GM12878 (cell line): ENCODE measurements around the gene DDX39B. TPM values are rescaled to one million over a fixed set of nuclear protein-coding genes. Genes with fewer than 3 reads are reported as not detected.

Source experiments
- BCL11A ChIP-seq: IDR thresholded peaks from 2 replicates; pipeline ENCODE4 v1.6.1; 2011; ENCODE audit warnings: low read depth, low read length
- CEBPB ChIP-seq, 2 experiments: fragments of 150-350 bp in 1 of 2; IDR thresholded peaks; 2 replicates each; pipeline ENCODE4 v1.6.1; 2012 to 2014; ENCODE audit warnings: low read depth in 2 of 2, low read length in 2 of 2, borderline replicate concordance in 1 of 2, inconsistent platforms in 1 of 2
- CHD1 ChIP-seq: IDR thresholded peaks from 2 replicates; pipeline ENCODE4 v1.6.1; 2012; ENCODE audit warnings: low read depth, low read length, improper control_type of control experiment
- CHD4 ChIP-seq: fragments of 200-600 bp; sonication (generic); IDR thresholded peaks from 2 replicates; pipeline ENCODE4 v1.6.1; 2016; ENCODE audit warnings: mild to moderate bottlenecking
- EED ChIP-seq: sonication (generic); IDR thresholded peaks from 2 replicates; pipeline ENCODE4 v1.6.1; 2016; ENCODE audit warnings: antibody characterized with exemption, low read depth
- FOXK2 ChIP-seq: fragments of 450-650 bp; IDR thresholded peaks from 2 replicates; pipeline ENCODE4 v1.6.1; 2017; ENCODE audit warnings: mild to moderate bottlenecking, moderate library complexity
- IRF4 ChIP-seq: IDR thresholded peaks from 2 replicates; pipeline ENCODE4 v1.6.1; 2011; ENCODE audit warnings: low read depth, low read length
- MXI1 ChIP-seq: fragments of 150-350 bp; IDR thresholded peaks from 2 replicates; pipeline ENCODE4 v1.6.1; 2011; ENCODE audit warnings: low read depth, mild to moderate bottlenecking, inconsistent platforms, low read length, improper control_type of control experiment
- MYC ChIP-seq: IDR thresholded peaks from 2 replicates; pipeline ENCODE4 v1.6.1; 2011; ENCODE audit warnings: mild to moderate bottlenecking, low read length, moderate library complexity, inconsistent platforms; ENCODE audit not compliant: insufficient read depth, insufficient replicate concordance, insufficient read length, severe bottlenecking
- RCOR1 ChIP-seq: conservative IDR thresholded peaks from 2 replicates; pipeline ENCODE4 v1.6.1; 2012; ENCODE audit warnings: low read depth, low read length, improper control_type of control experiment
- SMARCA5 ChIP-seq: fragments of 450-650 bp; IDR thresholded peaks from 2 replicates; pipeline ENCODE4 v1.6.1; 2017; ENCODE audit warnings: mild to moderate bottlenecking
- SP1 ChIP-seq: IDR thresholded peaks from one replicate; pipeline ENCODE4 v1.6.1; 2011; ENCODE audit warnings: low read depth, low read length
- SUPT20H ChIP-seq: IDR thresholded peaks from 2 replicates; pipeline ENCODE4 v1.6.1; 2011; ENCODE audit warnings: low read depth, mild to moderate bottlenecking, low read length, moderate library complexity, borderline replicate concordance; ENCODE audit not compliant: control insufficient read depth
- WRNIP1 ChIP-seq: IDR thresholded peaks from 2 replicates; pipeline ENCODE4 v1.6.1; 2011; ENCODE audit warnings: low read depth, low read length, improper control_type of control experiment, borderline replicate concordance
- ZBED1 ChIP-seq: IDR thresholded peaks from 2 replicates; pipeline ENCODE4 v1.6.1; 2016; ENCODE audit warnings: borderline replicate concordance
- polyA plus RNA-seq, 11 experiments: library from polyadenylated mRNA; depleted of rRNA in 4 of 11; unstranded in 6 of 11; stranded (reverse) in 5 of 11; fragments of >200 nt; fragmentation: Nextera tagmentation in 4 of 11; fragmentation: Illumina TruSeq in 1 of 11; extraction: Ambion mirVana in 4 of 11; extraction: Trizol in 1 of 11; gene quantifications; 1 replicate in 1 of 11; 2 replicates in 10 of 11; pipeline versions ENCODE4 v1.2.1 to v1.2.3, GENCODE V29; 2011 to 2016; ENCODE audit warnings: inconsistent platforms in 2 of 11, missing spikeins in 2 of 11, low read depth in 1 of 11
- total RNA-seq, 4 experiments: library from RNA; depleted of rRNA in 3 of 4; stranded (reverse); fragments of >200 nt in 3 of 4; fragmentation: Illumina TruSeq in 1 of 4; extraction: Trizol in 1 of 4; gene quantifications; 2 replicates each; pipeline versions ENCODE4 v1.2.1 to v1.2.3, GENCODE V29; 2013 to 2021
- TF ChIP-seq, protein P1 (sequence below): fragments of 450-650 bp; IDR thresholded peaks from 2 replicates; pipeline ENCODE4 v1.6.1; 2016; ENCODE audit warnings: mild to moderate bottlenecking
- TF ChIP-seq, protein P2 (sequence below): fragments of 450-650 bp; IDR thresholded peaks from 2 replicates; pipeline ENCODE4 v1.6.1; 2018; ENCODE audit warnings: borderline replicate concordance, mild to moderate bottlenecking; ENCODE audit not compliant: partially characterized antibody
- TF ChIP-seq, protein P3 (sequence below): IDR thresholded peaks from 2 replicates; pipeline ENCODE4 v1.6.1; 2011; ENCODE audit warnings: borderline replicate concordance, low read depth, mild to moderate bottlenecking, moderate library complexity, mixed read lengths, low read length; ENCODE audit not compliant: insufficient read depth; ENCODE audit errors: extremely low read length
- TF ChIP-seq, protein P4 (sequence below): fragments of 150-350 bp; IDR thresholded peaks from 2 replicates; pipeline ENCODE4 v1.6.1; 2016; ENCODE audit warnings: low read depth, low read length
- TF ChIP-seq, protein P5 (sequence below): IDR thresholded peaks from 2 replicates; pipeline ENCODE4 v1.6.1; 2011; ENCODE audit warnings: mild to moderate bottlenecking, low read depth, low read length, moderate library complexity; ENCODE audit not compliant: insufficient replicate concordance

The DDX39B gene
- total and polyA plus RNA-seq, 10 of the 15 experiments (the other 5 are each of a cell fraction or from before 2014, with no cell fraction given): 271 to 661 (median 330) TPM

DNA sequence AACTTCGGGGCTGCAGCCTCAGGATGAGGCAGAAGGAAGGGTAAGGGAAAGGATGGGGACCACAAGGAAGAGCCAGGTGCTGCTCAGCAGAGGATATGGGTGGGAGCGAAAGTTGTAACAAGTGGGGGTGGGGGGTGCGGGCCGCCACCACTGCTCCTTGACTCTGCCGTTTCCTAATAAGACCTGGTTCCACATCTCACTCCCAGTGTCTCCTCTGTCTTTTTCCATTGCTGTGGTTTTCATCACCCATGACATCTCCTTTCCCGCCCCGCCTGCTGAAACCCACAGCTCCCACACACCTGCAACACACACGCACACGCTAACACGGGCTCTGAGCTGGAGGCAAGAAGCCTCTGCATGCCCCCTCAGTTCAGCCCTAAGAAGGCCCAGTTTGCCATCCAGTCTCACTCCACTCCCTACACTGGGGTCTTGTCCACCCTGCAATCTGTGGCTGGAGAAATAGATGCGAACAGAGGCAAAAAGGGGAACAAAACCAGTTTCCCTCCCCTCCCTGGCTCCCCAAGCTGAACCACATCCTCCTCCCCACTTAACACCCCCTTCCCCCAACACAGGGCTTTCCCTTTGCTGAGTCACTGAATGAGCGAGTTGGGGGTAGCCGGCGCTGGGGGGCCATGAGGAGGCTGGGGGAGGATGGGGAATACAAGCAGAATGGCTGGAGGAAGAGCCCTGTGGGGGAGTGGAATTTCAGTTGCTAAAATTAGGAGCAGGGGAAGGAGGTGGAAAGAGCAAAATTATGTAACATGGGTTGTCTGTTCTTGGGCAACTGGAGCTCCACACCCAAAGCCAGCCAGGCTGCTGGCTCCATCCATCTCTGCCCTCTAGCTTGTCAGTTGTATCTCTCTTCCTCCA, 17.1 kb upstream of the DDX39B start (continued):
- peak; percentile 91 for TF ChIP-seq BCL11A
- TF ChIP-seq WRNIP1: no peak
- TF ChIP-seq SP1: peak; percentile 83
- TF ChIP-seq CHD4: no peak
- TF ChIP-seq, protein P1, sequence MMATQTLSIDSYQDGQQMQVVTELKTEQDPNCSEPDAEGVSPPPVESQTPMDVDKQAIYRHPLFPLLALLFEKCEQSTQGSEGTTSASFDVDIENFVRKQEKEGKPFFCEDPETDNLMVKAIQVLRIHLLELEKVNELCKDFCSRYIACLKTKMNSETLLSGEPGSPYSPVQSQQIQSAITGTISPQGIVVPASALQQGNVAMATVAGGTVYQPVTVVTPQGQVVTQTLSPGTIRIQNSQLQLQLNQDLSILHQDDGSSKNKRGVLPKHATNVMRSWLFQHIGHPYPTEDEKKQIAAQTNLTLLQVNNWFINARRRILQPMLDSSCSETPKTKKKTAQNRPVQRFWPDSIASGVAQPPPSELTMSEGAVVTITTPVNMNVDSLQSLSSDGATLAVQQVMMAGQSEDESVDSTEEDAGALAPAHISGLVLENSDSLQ: no peak
- TF ChIP-seq, protein P2, sequence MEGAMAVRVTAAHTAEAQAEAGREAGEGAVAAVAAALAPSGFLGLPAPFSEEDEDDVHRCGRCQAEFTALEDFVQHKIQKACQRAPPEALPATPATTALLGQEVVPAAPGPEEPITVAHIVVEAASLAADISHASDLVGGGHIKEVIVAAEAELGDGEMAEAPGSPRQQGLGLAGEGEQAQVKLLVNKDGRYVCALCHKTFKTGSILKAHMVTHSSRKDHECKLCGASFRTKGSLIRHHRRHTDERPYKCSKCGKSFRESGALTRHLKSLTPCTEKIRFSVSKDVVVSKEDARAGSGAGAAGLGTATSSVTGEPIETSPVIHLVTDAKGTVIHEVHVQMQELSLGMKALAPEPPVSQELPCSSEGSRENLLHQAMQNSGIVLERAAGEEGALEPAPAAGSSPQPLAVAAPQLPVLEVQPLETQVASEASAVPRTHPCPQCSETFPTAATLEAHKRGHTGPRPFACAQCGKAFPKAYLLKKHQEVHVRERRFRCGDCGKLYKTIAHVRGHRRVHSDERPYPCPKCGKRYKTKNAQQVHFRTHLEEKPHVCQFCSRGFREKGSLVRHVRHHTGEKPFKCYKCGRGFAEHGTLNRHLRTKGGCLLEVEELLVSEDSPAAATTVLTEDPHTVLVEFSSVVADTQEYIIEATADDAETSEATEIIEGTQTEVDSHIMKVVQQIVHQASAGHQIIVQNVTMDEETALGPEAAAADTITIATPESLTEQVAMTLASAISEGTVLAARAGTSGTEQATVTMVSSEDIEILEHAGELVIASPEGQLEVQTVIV: no peak
- TF ChIP-seq, protein P3, sequence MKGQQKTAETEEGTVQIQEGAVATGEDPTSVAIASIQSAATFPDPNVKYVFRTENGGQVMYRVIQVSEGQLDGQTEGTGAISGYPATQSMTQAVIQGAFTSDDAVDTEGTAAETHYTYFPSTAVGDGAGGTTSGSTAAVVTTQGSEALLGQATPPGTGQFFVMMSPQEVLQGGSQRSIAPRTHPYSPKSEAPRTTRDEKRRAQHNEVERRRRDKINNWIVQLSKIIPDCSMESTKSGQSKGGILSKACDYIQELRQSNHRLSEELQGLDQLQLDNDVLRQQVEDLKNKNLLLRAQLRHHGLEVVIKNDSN: no peak
- no peak for TF ChIP-seq MXI1
- no peak for TF ChIP-seq FOXK2
- TF ChIP-seq MYC: no peak
- TF ChIP-seq SMARCA5: no peak; the same call in 1 of the 2 replicates
- no peak for TF ChIP-seq CHD1
- peak; percentile 71; the same call in 1 of the 2 replicates for TF ChIP-seq IRF4
- TF ChIP-seq RCOR1: no peak; the same call in 1 of the 2 replicates
- TF ChIP-seq CEBPB (IDR thresholded peaks at IDR 0.05; ENCODE audit: borderline replicate concordance in 1 of 2, low read depth in 2 of 2, low read length in 2 of 2): peak in 1 of 2 experiments; percentile 66; a peak in 1 of 4 replicates
- peak; percentile 99 for TF ChIP-seq EED
- peak; percentile 99 for TF ChIP-seq ZBED1
- TF ChIP-seq, protein P4, sequence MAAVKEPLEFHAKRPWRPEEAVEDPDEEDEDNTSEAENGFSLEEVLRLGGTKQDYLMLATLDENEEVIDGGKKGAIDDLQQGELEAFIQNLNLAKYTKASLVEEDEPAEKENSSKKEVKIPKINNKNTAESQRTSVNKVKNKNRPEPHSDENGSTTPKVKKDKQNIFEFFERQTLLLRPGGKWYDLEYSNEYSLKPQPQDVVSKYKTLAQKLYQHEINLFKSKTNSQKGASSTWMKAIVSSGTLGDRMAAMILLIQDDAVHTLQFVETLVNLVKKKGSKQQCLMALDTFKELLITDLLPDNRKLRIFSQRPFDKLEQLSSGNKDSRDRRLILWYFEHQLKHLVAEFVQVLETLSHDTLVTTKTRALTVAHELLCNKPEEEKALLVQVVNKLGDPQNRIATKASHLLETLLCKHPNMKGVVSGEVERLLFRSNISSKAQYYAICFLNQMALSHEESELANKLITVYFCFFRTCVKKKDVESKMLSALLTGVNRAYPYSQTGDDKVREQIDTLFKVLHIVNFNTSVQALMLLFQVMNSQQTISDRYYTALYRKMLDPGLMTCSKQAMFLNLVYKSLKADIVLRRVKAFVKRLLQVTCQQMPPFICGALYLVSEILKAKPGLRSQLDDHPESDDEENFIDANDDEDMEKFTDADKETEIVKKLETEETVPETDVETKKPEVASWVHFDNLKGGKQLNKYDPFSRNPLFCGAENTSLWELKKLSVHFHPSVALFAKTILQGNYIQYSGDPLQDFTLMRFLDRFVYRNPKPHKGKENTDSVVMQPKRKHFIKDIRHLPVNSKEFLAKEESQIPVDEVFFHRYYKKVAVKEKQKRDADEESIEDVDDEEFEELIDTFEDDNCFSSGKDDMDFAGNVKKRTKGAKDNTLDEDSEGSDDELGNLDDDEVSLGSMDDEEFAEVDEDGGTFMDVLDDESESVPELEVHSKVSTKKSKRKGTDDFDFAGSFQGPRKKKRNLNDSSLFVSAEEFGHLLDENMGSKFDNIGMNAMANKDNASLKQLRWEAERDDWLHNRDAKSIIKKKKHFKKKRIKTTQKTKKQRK: no peak
- TF ChIP-seq SUPT20H: no peak
- TF ChIP-seq, protein P5, sequence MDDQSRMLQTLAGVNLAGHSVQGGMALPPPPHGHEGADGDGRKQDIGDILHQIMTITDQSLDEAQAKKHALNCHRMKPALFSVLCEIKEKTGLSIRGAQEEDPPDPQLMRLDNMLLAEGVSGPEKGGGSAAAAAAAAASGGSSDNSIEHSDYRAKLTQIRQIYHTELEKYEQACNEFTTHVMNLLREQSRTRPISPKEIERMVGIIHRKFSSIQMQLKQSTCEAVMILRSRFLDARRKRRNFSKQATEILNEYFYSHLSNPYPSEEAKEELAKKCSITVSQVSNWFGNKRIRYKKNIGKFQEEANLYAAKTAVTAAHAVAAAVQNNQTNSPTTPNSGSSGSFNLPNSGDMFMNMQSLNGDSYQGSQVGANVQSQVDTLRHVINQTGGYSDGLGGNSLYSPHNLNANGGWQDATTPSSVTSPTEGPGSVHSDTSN: no peak
